ENCODE data around the gene CECR2. TPM values are rescaled to one million over a fixed set of nuclear protein-coding genes. Genes with fewer than 3 reads are reported as not detected.
A peak's percentile ranks its signal among the peaks of the same experiment; 100 is the strongest.

The CECR2 gene
- total RNA-seq, 2 donors from 2014 or later: 2.6 to 3.4 TPM

DNA sequence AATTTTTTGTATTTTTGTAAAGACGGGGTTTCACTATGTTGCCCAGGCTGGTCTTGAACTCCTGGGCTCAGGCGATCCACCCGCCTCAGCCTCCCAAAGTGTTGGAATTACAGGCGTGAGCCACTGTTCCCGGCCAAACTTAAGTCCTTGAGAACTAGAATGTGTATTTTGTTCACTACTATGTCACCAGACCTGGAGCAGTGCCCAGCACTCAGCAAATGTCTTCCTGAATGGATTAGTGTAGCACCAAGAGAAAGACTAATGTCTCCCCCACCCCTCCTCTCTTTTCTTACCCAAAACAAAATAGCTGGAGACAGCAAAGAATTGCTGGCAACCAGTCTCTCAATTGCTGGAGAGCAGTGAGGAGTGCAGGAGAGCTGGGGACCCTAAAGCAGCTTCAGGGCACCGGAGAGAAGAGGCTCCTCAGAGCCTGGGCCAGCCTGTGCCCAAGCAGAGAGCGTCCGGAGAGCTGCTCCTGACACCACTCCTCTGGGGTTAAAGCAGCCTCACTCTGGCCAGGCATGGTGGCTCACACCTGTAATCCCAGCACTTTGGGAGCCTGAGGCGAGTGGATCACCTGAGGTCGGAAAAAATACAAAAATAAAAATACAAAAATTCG lies 209.0 kb downstream of the CECR2 start:
- Histone ChIP-seq H3K4me3 (no peak overlapping the region), H3K4me1 (peaks cover 10% of the 10 kb centered on the region), H3K27ac (peak overlapping the region in 3 of 4 donors; percentile 60 to 76 (median 67)), H3K36me3 (replicated peaks in 1 of 2; ENCODE audit: insufficient read depth in 1 of 2, low read depth in 2 of 2) (no peaks in the 10 kb centered on the region), H3K9me3 (no peaks in the 10 kb centered on the region), H3K27me3 (no peaks in the 10 kb centered on the region)
- 41 to 56% methylated on average over 9 to 11 of the region's 11 CpGs for WGBS, 2 donors
- peak; percentile 76 to 88 (median 84) for DNase-seq
- intact Hi-C loops (cut with DNase I): no loop called here
- ATAC-seq: peak; percentile 78
- TF ChIP-seq POLR2A (IDR thresholded peaks at IDR 0.05): no peak
- TF ChIP-seq, protein P1, sequence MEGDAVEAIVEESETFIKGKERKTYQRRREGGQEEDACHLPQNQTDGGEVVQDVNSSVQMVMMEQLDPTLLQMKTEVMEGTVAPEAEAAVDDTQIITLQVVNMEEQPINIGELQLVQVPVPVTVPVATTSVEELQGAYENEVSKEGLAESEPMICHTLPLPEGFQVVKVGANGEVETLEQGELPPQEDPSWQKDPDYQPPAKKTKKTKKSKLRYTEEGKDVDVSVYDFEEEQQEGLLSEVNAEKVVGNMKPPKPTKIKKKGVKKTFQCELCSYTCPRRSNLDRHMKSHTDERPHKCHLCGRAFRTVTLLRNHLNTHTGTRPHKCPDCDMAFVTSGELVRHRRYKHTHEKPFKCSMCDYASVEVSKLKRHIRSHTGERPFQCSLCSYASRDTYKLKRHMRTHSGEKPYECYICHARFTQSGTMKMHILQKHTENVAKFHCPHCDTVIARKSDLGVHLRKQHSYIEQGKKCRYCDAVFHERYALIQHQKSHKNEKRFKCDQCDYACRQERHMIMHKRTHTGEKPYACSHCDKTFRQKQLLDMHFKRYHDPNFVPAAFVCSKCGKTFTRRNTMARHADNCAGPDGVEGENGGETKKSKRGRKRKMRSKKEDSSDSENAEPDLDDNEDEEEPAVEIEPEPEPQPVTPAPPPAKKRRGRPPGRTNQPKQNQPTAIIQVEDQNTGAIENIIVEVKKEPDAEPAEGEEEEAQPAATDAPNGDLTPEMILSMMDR (IDR thresholded peaks at IDR 0.05): no peak

DNA sequence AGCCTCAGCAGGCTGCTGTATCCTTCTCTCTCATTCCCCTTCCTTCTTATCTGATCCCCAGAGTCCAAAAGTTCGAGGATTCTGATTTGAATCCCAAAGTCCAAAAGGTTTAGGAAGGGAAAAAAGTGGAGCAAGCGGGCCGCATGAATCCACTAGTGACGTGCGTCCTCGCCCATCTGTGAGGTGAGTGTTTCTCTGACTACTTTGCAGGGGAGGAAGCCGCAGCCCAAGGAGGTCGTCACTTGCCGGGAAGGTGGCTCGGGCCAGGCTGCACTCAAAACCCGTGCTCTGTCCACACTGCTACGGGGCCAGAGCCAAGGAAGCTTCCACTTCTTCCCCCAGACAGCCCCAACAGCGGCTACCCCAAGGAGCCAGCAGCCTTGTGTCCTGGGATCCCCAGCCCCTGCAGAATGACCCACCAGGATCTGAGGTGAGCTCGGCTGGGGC lies 210.3 kb downstream of the CECR2 start:
- peaks cover 10% of the 10 kb centered on the region for H3K4me1 ChIP-seq
- no peaks in the 10 kb centered on the region for H3K36me3 ChIP-seq (replicated peaks in 1 of 2; ENCODE audit: insufficient read depth in 1 of 2, low read depth in 2 of 2)
- DNase-seq (no peak), ATAC-seq (no peak)
- 88 to 92% methylated on average over 9 to 14 of the region's 14 CpGs for WGBS, 2 donors
- H3K27ac ChIP-seq: no peak overlapping the region
- H3K4me3 ChIP-seq: no peak overlapping the region
- intact Hi-C loops (cut with DNase I): no loop called here
- no peaks in the 10 kb centered on the region for H3K9me3 ChIP-seq
- no peaks in the 10 kb centered on the region for H3K27me3 ChIP-seq
- TF ChIP-seq, protein P1 (IDR thresholded peaks at IDR 0.05): no peak
- no peak for TF ChIP-seq POLR2A (IDR thresholded peaks at IDR 0.05)

DNA sequence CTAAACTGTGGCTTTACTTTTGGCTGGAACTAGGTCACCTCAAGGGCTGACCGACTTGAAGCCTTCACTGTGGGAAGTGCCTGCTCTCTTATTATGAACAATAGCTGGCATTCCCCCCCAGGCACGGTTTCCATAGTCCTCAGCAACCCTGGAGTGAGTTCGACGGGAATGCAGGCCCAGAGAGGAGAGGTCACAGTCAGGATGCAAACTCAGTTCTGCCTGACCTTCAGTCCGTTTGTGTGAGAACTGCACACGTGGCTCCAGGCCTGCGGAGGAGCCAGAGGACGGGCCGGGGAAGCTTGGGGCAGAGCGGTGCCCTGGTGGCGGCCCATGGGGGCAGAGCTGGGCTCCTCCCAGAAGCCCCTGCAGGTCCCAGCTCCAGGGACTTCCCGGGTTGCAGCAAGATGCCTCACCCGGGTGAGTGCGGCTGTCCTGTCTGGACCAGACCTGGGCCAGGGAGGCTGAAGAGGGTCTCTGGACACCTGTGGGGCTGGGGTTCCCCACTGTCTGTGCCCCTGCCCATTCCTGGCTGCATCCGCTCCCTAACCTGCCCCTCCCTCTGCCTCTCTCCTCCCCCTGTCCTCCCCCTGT lies 211.3 kb downstream of the CECR2 start:
- peaks cover 10% of the 10 kb centered on the region for H3K4me1 ChIP-seq
- DNase-seq (no peak), ATAC-seq (peak; percentile 16)
- TF ChIP-seq POLR2A (IDR thresholded peaks at IDR 0.05): no peak
- TF ChIP-seq, protein P1 (IDR thresholded peaks at IDR 0.05): no peak
- H3K27me3 ChIP-seq: no peaks in the 10 kb centered on the region
- no peaks in the 10 kb centered on the region for H3K9me3 ChIP-seq
- H3K4me3 ChIP-seq: no peak overlapping the region
- H3K36me3 ChIP-seq (replicated peaks in 1 of 2; ENCODE audit: insufficient read depth in 1 of 2, low read depth in 2 of 2): no peaks in the 10 kb centered on the region
- intact Hi-C loops (cut with DNase I): no loop called here
- WGBS, 2 donors: 50 to 51% methylated on average over 6 to 15 of the region's 15 CpGs
- peak overlapping the region in 1 of 4 donors; percentile 12 for H3K27ac ChIP-seq

DNA sequence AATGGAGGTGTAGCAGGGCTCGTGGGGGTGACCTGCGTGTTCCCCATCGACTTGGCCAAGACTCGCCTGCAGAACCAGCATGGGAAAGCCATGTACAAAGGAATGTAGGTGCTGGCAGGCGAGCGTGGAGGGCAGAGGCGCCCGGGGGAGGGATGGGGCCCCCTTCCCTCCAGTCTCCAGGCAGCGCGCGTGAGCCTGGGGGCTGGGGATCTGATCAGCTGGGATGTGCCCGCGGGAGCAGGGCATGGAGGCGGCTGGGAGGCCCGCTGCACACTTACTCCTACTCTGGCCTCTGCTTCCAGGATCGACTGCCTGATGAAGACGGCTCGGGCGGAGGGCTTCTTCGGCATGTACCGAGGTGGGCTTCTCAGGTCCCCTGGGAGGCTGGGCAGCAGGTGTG lies 211.8 kb downstream of the CECR2 start:
- Histone ChIP-seq H3K9me3 (no peaks in the 10 kb centered on the region), H3K4me1 (peaks cover 10% of the 10 kb centered on the region), H3K36me3 (replicated peaks in 1 of 2; ENCODE audit: insufficient read depth in 1 of 2, low read depth in 2 of 2) (no peaks in the 10 kb centered on the region), H3K4me3 (no peak overlapping the region), H3K27ac (no peak overlapping the region), H3K27me3 (no peaks in the 10 kb centered on the region)
- intact Hi-C loops (cut with DNase I): no loop called here
- no peak for ATAC-seq
- no peak for DNase-seq
- TF ChIP-seq, protein P1 (IDR thresholded peaks at IDR 0.05): no peak
- TF ChIP-seq POLR2A (IDR thresholded peaks at IDR 0.05): no peak
- WGBS, 2 donors: 68 to 83% methylated on average over 2 to 19 of the region's 21 CpGs

DNA sequence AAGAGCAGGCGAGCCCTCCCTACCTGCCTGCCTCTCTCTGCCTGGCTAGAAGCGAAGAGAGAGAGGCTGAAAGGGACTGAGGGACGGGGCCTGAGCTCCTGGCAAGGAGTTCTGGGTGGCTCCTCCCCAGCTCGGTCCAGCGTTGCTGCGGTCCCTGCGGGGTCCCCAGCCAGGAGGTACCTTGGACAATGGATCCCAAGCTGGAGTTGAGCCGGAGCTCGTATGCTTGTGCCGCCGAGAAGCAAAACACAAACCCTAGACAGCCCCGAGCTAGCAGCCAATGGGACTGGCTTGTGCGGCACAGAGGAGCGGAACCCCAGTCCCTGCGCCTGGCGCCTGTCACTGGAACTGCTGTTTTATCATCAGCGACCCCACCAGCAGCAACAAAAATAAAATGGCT lies 212.4 kb downstream of the CECR2 start:
- DNase-seq (no peak), ATAC-seq (no peak)
- Histone ChIP-seq H3K9me3 (no peaks in the 10 kb centered on the region), H3K4me3 (no peak overlapping the region), H3K36me3 (replicated peaks in 1 of 2; ENCODE audit: insufficient read depth in 1 of 2, low read depth in 2 of 2) (no peaks in the 10 kb centered on the region), H3K27me3 (no peaks in the 10 kb centered on the region), H3K27ac (no peak overlapping the region), H3K4me1 (peaks cover 10% of the 10 kb centered on the region)
- 92 to 94% methylated on average over 5 to 17 of the region's 17 CpGs for WGBS, 2 donors
- intact Hi-C loops (cut with DNase I): no loop called here
- TF ChIP-seq, protein P1 (IDR thresholded peaks at IDR 0.05): no peak
- TF ChIP-seq POLR2A (IDR thresholded peaks at IDR 0.05): no peak
